GM23338 (cell line): ENCODE measurements around the gene ATG9B. TPM values are rescaled to one million over a fixed set of nuclear protein-coding genes. Genes with fewer than 3 reads are reported as not detected.

Experiments used
- CREB1 ChIP-seq: fragments of 250-450 bp; sonication (Bioruptor Pico); IDR thresholded peaks from 2 replicates; pipeline ENCODE4 v1.5.0; 2020; ENCODE audit warnings: low read depth, mild to moderate bottlenecking, moderate library complexity
- EZH2phosphoT487 ChIP-seq: fragments of 200-600 bp; sonication (generic); IDR thresholded peaks from one replicate; pipeline ENCODE4 v1.8.1; 2018; ENCODE audit warnings: antibody characterized with exemption; ENCODE audit not compliant: unreplicated experiment
- JUNB ChIP-seq: IDR thresholded peaks from one replicate; pipeline ENCODE4 v1.6.1; 2016; ENCODE audit warnings: antibody characterized with exemption; ENCODE audit not compliant: unreplicated experiment
- POLR2AphosphoS5 ChIP-seq: IDR thresholded peaks from 2 replicates; pipeline ENCODE4 v1.6.1; 2016; ENCODE audit warnings: antibody characterized with exemption, low read depth
- STAT1 ChIP-seq: IDR thresholded peaks from one replicate; pipeline ENCODE4 v1.6.1; 2016; ENCODE audit warnings: antibody characterized with exemption; ENCODE audit not compliant: unreplicated experiment
- ZNF114 ChIP-seq: fragments of 250-450 bp; sonication (Bioruptor Pico); IDR thresholded peaks from 2 replicates; pipeline ENCODE4 v1.5.0; 2020; ENCODE audit warnings: mild to moderate bottlenecking, moderate library complexity
- ZNF331 ChIP-seq: fragments of 250-450 bp; sonication (Bioruptor Pico); IDR thresholded peaks from 2 replicates; pipeline ENCODE4 v1.5.0; 2020; ENCODE audit warnings: low read depth, mild to moderate bottlenecking, moderate library complexity
- polyA plus RNA-seq: library from polyadenylated mRNA; unstranded; fragments of >200 nt; fragmentation: Nextera tagmentation; extraction: Ambion mirVana; gene quantifications from 2 replicates; pipeline ENCODE4 v1.2.1, GENCODE V29; 2016
- total RNA-seq: library from RNA; depleted of rRNA; stranded (reverse); fragments of >200 nt; shearing (Covaris generic); gene quantifications from 2 replicates; pipeline ENCODE4 v1.2.3, GENCODE V29; 2014
- TF ChIP-seq, protein P1 (sequence below): fragments of 250-450 bp; sonication (Bioruptor Pico); IDR thresholded peaks from 2 replicates; pipeline ENCODE4 v1.5.0; 2020; ENCODE audit warnings: mild to moderate bottlenecking, moderate library complexity
- TF ChIP-seq, protein P2 (sequence below): IDR thresholded peaks from one replicate; pipeline ENCODE4 v1.6.1; 2018; ENCODE audit warnings: antibody characterized with exemption; ENCODE audit not compliant: unreplicated experiment
- TF ChIP-seq, protein P3 (sequence below), 2 experiments: fragments of 200-600 bp in 1 of 2; sonication (generic) in 1 of 2; conservative IDR thresholded peaks; 2 replicates each; pipeline versions ENCODE4 v1.5.1 to v1.6.1; 2016 to 2017; ENCODE audit warnings: antibody characterized with exemption in 2 of 2, low read depth in 2 of 2, mild to moderate bottlenecking in 2 of 2, moderate library complexity in 1 of 2

The ATG9B gene
- total and polyA plus RNA-seq, 2 experiments from 2014 or later, result 1.2 to 3.4 TPM

DNA sequence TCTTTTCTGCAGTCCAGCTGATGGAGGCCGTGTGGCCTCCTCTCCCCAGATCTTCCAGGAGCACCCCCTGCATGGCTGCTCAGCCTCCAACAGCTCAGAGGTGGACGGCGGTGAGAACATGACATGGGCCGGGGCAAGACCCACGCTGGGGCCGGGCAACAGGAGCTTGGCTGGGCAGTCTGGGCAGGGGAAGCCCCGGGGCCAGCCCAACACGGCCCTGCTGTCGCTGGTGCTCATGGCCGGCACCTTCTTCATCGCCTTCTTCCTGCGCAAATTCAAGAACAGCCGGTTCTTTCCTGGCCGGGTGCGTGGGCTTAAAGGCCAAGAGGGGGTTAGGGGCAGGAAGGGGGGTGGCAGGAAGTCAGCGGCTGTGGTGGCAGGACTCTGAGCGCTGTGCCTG lies 49.7 kb upstream of the ATG9B start (continued):
- TF ChIP-seq, protein P1, sequence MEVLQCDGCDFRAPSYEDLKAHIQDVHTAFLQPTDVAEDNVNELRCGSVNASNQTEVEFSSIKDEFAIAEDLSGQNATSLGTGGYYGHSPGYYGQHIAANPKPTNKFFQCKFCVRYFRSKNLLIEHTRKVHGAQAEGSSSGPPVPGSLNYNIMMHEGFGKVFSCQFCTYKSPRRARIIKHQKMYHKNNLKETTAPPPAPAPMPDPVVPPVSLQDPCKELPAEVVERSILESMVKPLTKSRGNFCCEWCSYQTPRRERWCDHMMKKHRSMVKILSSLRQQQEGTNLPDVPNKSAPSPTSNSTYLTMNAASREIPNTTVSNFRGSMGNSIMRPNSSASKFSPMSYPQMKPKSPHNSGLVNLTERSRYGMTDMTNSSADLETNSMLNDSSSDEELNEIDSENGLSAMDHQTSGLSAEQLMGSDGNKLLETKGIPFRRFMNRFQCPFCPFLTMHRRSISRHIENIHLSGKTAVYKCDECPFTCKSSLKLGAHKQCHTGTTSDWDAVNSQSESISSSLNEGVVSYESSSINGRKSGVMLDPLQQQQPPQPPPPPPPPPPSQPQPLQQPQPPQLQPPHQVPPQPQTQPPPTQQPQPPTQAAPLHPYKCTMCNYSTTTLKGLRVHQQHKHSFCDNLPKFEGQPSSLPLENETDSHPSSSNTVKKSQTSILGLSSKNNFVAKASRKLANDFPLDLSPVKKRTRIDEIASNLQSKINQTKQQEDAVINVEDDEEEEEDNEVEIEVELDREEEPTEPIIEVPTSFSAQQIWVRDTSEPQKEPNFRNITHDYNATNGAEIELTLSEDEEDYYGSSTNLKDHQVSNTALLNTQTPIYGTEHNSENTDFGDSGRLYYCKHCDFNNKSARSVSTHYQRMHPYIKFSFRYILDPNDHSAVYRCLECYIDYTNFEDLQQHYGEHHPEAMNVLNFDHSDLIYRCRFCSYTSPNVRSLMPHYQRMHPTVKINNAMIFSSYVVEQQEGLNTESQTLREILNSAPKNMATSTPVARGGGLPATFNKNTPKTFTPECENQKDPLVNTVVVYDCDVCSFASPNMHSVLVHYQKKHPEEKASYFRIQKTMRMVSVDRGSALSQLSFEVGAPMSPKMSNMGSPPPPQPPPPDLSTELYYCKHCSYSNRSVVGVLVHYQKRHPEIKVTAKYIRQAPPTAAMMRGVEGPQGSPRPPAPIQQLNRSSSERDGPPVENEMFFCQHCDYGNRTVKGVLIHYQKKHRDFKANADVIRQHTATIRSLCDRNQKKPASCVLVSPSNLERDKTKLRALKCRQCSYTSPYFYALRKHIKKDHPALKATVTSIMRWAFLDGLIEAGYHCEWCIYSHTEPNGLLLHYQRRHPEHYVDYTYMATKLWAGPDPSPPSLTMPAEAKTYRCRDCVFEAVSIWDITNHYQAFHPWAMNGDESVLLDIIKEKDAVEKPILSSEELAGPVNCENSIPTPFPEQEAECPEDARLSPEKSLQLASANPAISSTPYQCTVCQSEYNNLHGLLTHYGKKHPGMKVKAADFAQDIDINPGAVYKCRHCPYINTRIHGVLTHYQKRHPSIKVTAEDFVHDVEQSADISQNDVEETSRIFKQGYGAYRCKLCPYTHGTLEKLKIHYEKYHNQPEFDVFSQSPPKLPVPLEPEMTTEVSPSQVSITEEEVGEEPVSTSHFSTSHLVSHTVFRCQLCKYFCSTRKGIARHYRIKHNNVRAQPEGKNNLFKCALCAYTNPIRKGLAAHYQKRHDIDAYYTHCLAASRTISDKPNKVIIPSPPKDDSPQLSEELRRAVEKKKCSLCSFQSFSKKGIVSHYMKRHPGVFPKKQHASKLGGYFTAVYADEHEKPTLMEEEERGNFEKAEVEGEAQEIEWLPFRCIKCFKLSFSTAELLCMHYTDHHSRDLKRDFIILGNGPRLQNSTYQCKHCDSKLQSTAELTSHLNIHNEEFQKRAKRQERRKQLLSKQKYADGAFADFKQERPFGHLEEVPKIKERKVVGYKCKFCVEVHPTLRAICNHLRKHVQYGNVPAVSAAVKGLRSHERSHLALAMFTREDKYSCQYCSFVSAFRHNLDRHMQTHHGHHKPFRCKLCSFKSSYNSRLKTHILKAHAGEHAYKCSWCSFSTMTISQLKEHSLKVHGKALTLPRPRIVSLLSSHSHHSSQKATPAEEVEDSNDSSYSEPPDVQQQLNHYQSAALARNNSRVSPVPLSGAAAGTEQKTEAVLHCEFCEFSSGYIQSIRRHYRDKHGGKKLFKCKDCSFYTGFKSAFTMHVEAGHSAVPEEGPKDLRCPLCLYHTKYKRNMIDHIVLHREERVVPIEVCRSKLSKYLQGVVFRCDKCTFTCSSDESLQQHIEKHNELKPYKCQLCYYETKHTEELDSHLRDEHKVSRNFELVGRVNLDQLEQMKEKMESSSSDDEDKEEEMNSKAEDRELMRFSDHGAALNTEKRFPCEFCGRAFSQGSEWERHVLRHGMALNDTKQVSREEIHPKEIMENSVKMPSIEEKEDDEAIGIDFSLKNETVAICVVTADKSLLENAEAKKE (CRISPR knock-in tag), result no peak
- TF ChIP-seq ZNF331 (CRISPR knock-in tag) (no peak), POLR2AphosphoS5 (no peak), CREB1 (CRISPR knock-in tag) (no peak), JUNB (no peak), ZNF114 (no peak), STAT1 (no peak), EZH2phosphoT487 (no peak)
- TF ChIP-seq, protein P2, sequence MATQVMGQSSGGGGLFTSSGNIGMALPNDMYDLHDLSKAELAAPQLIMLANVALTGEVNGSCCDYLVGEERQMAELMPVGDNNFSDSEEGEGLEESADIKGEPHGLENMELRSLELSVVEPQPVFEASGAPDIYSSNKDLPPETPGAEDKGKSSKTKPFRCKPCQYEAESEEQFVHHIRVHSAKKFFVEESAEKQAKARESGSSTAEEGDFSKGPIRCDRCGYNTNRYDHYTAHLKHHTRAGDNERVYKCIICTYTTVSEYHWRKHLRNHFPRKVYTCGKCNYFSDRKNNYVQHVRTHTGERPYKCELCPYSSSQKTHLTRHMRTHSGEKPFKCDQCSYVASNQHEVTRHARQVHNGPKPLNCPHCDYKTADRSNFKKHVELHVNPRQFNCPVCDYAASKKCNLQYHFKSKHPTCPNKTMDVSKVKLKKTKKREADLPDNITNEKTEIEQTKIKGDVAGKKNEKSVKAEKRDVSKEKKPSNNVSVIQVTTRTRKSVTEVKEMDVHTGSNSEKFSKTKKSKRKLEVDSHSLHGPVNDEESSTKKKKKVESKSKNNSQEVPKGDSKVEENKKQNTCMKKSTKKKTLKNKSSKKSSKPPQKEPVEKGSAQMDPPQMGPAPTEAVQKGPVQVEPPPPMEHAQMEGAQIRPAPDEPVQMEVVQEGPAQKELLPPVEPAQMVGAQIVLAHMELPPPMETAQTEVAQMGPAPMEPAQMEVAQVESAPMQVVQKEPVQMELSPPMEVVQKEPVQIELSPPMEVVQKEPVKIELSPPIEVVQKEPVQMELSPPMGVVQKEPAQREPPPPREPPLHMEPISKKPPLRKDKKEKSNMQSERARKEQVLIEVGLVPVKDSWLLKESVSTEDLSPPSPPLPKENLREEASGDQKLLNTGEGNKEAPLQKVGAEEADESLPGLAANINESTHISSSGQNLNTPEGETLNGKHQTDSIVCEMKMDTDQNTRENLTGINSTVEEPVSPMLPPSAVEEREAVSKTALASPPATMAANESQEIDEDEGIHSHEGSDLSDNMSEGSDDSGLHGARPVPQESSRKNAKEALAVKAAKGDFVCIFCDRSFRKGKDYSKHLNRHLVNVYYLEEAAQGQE, result no peak
- TF ChIP-seq, protein P3, sequence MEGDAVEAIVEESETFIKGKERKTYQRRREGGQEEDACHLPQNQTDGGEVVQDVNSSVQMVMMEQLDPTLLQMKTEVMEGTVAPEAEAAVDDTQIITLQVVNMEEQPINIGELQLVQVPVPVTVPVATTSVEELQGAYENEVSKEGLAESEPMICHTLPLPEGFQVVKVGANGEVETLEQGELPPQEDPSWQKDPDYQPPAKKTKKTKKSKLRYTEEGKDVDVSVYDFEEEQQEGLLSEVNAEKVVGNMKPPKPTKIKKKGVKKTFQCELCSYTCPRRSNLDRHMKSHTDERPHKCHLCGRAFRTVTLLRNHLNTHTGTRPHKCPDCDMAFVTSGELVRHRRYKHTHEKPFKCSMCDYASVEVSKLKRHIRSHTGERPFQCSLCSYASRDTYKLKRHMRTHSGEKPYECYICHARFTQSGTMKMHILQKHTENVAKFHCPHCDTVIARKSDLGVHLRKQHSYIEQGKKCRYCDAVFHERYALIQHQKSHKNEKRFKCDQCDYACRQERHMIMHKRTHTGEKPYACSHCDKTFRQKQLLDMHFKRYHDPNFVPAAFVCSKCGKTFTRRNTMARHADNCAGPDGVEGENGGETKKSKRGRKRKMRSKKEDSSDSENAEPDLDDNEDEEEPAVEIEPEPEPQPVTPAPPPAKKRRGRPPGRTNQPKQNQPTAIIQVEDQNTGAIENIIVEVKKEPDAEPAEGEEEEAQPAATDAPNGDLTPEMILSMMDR (conservative IDR thresholded peaks at IDR 0.05; ENCODE audit: low read depth in 2 of 2), result no peak
